Measurements from ENCODE around the gene PPP1R15A.
"Not testable (repeated sequence)": the region's sequence is repeated elsewhere in the genome, so short reads cannot be mapped to it uniquely, and the experiment has no call there.

Gene PPP1R15A

GRCh38 chr19:48859711-48860572 lies 12.3 kb upstream of the PPP1R15A start:
- DNase-seq: no peak

DNA sequence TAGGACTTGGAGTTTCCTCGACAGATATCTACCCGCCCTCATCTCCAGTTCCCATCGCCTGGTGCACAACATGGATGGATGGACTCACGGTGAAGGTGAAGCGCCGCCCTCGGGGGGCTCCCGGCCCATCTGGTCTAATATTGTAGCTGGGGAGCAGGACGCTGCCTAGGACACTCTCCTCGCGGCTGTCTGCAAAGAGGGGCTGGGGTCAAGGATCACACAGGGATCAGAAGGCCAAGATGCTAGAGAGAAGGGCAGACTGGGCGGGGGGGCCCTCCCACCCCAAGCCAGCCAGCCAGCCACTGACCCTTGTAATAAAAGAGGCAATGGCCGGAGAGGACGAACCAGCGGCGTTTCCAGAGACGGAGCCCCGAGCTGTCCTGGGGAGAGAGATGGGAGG lies 10.9 kb upstream of the PPP1R15A start:
- DNase-seq: no peak

DNA sequence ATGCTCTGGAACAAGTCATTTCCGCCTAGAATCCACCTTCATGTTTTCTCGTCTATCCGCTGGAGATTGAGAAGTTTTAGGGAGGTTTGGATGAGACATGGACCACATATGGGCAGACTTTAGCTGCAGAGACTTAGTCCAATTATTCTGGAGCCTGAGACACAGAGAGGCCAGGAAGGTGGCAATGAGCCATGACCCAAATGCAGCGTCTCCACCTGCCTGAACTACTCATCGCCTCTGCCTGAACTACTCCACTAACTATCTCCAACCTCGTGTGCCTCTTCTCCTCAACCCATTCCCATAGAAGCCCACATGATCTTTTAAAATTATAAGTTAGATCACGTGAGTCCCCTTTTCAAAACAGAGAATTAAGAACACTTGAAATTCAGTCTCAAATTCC lies 9.4 kb upstream of the PPP1R15A start:
- DNase-seq: no peak

DNA sequence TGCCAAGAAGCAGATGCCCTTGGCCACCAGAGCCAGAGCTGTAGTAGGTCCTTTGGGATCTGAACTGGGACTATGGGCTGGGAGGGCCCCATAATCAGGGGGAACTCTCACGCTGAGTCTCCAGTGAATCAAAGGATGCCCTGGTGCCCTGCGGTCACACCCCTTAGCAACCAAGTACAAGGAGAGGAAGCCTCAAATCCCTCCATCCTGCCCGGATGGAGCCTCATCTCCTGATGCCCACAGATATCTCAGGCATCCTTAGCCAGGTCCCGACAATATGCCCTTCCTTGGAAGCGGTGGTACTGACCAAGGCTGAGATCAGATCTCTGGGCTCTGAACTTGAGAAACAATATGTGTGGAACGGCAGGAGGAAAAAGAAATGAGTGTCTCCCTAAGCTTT lies 5.5 kb upstream of the PPP1R15A start:
- DNase-seq: no peak

DNA sequence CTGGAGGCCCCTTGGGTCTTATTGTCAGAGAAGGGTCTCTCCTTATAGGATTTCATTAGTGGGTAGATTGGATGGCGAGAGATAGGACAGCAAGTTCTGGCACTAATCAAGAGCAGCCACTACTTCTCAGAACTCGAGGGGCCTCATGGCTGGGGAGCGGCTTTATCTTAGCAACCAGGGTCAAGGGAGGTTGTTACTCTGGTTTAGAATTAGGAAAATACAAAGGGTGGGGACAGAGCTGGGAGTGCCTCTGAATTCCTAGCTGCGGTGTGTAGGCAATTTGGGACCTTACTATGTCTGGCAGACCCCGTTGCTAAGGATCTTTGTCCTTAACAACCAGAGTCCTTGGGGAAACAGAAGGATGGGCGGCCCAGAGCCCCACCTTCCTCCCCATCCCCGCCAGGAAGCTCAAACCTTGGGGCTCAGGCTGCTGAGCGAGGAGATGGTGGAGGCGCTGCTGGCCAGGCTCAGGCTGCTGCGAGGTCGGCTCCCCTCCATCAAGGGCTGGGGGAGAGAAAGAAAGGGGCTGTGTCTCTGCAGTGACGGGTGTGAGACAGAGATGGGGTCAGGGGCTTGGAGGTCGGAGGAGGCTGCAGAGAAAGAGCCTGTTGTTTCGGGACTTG lies 5.0 kb upstream of the PPP1R15A start:
- DNase-seq: no peak

- DNase-seq: no peak
These were observed 4.5 kb upstream of the PPP1R15A start for GRCh38 chr19:48867746-48868113.

DNA sequence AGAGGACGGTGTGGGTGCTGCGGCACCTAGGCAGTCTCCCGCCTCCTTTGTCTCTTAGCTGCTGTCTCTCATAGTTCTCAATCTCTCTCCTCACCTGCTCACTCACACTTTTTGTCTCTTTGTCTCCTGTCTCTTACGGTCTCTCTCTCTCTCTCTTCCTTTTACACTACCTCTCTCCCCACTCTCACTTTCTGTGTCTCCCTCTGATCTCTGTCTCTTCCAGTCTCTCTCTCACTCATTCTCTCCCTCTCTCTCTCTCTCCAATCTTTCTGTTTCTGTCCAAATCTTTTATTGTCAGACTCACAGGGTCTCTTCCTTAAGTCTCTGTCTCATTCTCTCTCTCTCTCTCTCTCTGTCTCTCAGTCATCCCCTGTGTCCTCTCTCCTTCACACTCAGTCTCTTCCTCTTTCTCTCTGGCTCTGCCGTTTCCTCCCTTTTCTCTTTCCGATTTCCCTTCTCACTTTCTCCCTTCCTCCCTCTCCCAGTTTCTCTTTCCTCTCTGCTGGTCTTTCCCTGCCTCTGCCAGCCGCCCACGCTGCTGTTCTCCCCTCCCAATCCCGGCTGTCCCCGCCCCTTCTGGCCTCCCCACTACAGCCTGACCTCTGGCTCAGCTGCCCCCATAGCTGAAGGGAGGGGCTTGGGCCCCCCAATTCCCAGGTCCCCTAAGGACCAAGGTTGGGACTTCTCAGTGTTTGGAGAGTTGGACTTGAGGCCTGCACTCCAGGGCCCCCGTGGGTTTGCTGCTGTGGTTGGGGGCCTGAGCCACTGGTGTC lies 3.9 kb upstream of the PPP1R15A start, which contains the start of gene PLEKHA4:
TSS of gene PLEKHA4 (minus strand) at position 504 of the 773 bp plus-strand sequence. CDS start 997 bp downstream, outside the sequence.
- no peak for DNase-seq

GRCh38 chr19:48870048-48870447 lies 2.2 kb upstream of the PPP1R15A start:
- DNase-seq: no peak

DNA sequence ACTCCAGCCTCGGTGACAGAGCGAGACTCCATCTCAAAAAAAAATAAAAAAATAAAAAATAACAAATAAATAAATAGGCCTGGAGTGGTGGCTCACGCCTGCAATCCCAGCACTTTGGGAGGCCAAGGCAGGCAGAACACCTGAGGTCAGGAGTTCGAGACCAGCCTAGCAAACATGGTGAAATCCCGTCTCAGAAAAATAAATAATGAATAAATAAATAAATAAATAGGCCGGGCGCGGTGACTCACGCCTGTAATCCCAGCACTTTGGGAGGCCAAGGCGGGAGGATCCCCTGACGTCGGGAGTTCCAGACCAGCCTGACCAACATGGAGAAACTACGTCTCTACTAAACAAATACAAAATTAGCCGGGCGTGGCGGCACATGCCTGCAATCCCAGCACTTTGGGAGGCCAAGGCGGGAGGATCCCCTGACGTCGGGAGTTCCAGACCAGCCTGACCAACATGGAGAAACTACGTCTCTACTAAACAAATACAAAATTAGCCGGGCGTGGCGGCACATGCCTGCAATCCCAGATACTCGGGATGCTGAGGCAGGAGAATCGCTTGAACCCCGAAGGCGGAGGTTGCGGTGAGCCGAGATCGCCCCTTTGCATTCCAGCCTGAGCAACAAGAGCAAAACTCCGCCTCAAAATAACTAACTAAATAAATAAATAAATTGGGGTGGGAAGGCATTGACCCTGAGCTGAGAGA lies 595 bp upstream of the PPP1R15A start:
- DNase-seq: not testable (repeated sequence)

GRCh38 chr19:48872884-48873475 lies 759 bp downstream of the PPP1R15A start:
- peak; percentile 44 for DNase-seq

GRCh38 chr19:48873476-48874302 lies 1.5 kb downstream of the PPP1R15A start:
- no peak for DNase-seq

DNA sequence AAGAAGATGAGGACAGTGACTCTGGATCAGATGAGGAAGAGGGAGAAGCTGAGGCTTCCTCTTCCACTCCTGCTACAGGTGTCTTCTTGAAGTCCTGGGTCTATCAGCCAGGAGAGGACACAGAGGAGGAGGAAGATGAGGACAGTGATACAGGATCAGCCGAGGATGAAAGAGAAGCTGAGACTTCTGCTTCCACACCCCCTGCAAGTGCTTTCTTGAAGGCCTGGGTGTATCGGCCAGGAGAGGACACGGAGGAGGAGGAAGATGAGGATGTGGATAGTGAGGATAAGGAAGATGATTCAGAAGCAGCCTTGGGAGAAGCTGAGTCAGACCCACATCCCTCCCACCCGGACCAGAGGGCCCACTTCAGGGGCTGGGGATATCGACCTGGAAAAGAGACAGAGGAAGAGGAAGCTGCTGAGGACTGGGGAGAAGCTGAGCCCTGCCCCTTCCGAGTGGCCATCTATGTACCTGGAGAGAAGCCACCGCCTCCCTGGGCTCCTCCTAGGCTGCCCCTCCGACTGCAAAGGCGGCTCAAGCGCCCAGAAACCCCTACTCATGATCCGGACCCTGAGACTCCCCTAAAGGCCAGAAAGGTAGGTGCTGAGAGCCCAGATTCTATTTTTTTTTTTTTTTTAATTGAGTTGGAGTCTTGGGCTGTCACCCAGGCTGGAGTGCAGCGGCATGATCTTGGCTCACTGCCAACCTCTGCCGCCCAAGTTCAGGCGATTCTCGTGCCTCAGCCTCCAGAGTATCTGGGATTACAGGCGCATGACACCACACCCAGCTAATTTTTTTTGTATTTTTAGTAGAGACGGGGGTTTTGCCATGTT lies 2.3 kb downstream of the PPP1R15A start:
- no peak for DNase-seq

DNA sequence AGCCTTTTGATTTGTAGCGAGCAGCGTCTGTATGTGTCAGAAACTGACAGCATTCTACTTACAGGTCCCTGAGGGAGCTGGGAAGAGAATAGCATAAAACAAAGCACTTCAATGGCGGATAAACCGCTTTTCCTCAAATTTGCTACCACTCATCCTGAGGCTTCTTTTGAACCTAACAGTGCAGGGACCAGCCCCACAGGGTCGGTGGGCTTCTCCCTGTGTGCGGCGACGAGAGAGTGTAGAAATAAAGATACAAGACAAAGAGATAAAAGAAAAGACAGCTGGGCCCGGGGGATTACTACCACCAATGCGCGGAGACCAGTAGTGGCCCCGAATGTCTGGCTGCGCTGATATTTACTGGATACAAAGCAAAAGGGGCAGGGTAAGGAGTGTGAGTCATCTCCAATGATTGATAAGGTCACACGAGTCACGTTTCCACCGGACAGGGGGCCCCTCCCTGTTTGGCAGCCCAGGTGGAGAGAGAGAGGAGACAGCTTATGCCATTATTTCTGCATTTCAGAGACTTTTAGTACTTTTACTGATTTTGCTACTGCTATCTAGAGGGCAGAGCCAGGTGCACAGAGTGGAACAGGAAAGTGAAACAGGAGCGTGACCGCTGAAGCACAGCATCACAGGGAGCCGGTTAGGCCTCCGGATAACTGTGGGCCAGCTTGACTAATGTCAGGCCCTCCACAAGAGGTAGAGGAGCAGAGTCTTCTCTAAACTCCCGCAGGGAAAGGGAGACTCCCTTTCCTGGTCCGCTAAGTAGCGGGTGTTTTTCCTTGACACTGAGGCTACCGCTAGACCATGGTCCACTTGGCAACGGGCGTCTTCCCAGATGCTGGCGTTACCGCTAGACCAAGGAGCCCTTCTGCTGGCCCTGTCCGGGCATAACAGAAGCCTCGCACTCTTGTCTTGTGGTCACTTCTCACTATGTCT lies 4.1 kb downstream of the PPP1R15A start:
- not testable (repeated sequence) for DNase-seq

DNA sequence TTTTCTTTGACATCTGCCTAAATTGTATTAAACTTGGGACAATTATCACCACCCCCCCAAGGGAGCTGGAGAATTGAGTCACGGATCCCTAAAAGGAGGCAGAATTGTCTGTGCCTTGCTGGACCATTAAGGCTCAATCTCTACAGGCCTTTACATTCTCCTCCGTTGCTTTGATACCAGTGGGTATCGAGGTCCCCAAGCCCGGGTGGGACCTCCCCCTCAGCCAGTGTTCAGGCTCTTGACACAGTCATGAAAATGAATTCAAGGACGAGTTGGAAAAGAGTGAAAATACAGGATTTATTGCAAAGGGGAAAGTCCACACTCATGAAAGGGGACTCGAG lies 5.6 kb downstream of the PPP1R15A start:
- no peak for DNase-seq

GRCh38 chr19:48878196-48879024 lies 6.2 kb downstream of the PPP1R15A start:
- no peak for DNase-seq

- no peak for DNase-seq
These were observed 6.9 kb downstream of the PPP1R15A start for GRCh38 chr19:48879025-48879637.

- DNase-seq: not testable (repeated sequence)
These were observed 7.5 kb downstream of the PPP1R15A start for GRCh38 chr19:48879696-48880095.
